SU-DHL-6 (cell line): ENCODE measurements around the gene ARFGEF3.

Experiments used
- CTCF ChIP-seq: fragments of 200-600 bp; sonication (generic); IDR thresholded peaks from one replicate; pipeline ENCODE4 v1.5.1; 2017; ENCODE audit warnings: antibody characterized with exemption, mild to moderate bottlenecking, low read length, moderate library complexity; ENCODE audit not compliant: insufficient read depth, poor library complexity, severe bottlenecking
- EZH2phosphoT487 ChIP-seq: fragments of 200-600 bp; sonication (generic), shearing (Covaris generic); conservative IDR thresholded peaks from 2 replicates; pipeline ENCODE4 v1.6.1; 2018; ENCODE audit warnings: mild to moderate bottlenecking, antibody characterized with exemption, low read length, moderate library complexity, mixed read lengths

- TF ChIP-seq CTCF (no peak), EZH2phosphoT487 (no peak)
Measured at GRCh38 chr6:138237463-138237862, 75.7 kb downstream of the ARFGEF3 start.
